HepG2 (cell line): ENCODE data around the gene ZFAND4. TPM values are rescaled to one million over a fixed set of nuclear protein-coding genes. Genes with fewer than 3 reads are reported as not detected.

Source experiments
- CREB1 ChIP-seq, 2 experiments: fragments of 450-650 bp in 1 of 2; IDR thresholded peaks; 2 replicates each; pipeline ENCODE4 v1.6.1; 2016 to 2017; ENCODE audit warnings: control low read depth in 1 of 2, mild to moderate bottlenecking in 1 of 2, missing compliant biosample characterization in 1 of 2, missing genetic modification characterization in 1 of 2
- GPN1 ChIP-seq: sonication (generic); formaldehyde crosslinking; IDR thresholded peaks from 2 replicates; pipeline ENCODE4 v1.5.1; 2020; ENCODE audit warnings: missing genetic modification reagents, borderline replicate concordance
- KDM3A ChIP-seq: IDR thresholded peaks from 2 replicates; pipeline ENCODE4 v1.6.1; 2018; ENCODE audit warnings: low read depth, missing compliant biosample characterization
- SNAPC5 ChIP-seq: sonication (generic); formaldehyde crosslinking; IDR thresholded peaks from 2 replicates; pipeline ENCODE4 v1.8.1; 2023; ENCODE audit warnings: mild to moderate bottlenecking, missing genetic modification reagents, borderline replicate concordance
- polyA plus RNA-seq, 8 experiments: library from polyadenylated mRNA; depleted of rRNA in 3 of 8; stranded (reverse) in 7 of 8; unstranded in 1 of 8; fragments of >200 nt; fragmentation: Illumina TruSeq in 4 of 8; extraction: Trizol in 4 of 8; gene quantifications; 2 replicates each; pipeline versions ENCODE4 v1.2.1 to v1.2.3, GENCODE V29; 2011 to 2016; ENCODE audit warnings: low read depth in 4 of 8, missing spikeins in 1 of 8, mixed read lengths in 1 of 8; ENCODE audit not compliant: insufficient read depth in 1 of 8
- total RNA-seq, 5 experiments: library from RNA; depleted of rRNA; stranded (reverse); fragments of >200 nt; fragmentation: Illumina TruSeq; extraction: Trizol; gene quantifications; 2 replicates each; pipeline ENCODE4 v1.2.3, GENCODE V29; 2016; ENCODE audit warnings: low read depth in 1 of 5
- TF ChIP-seq, protein P1 (sequence below): sonication (generic); formaldehyde crosslinking; IDR thresholded peaks from 2 replicates; pipeline ENCODE4 v1.4.0; 2020; ENCODE audit warnings: mild to moderate bottlenecking, missing genetic modification reagents

ZFAND4 gene
- total and polyA plus RNA-seq, 2 of the 13 experiments (the other 11 are each of a cell fraction or from before 2014, with no cell fraction given) = 2.9 to 9.2 TPM

- TF ChIP-seq, protein P1, sequence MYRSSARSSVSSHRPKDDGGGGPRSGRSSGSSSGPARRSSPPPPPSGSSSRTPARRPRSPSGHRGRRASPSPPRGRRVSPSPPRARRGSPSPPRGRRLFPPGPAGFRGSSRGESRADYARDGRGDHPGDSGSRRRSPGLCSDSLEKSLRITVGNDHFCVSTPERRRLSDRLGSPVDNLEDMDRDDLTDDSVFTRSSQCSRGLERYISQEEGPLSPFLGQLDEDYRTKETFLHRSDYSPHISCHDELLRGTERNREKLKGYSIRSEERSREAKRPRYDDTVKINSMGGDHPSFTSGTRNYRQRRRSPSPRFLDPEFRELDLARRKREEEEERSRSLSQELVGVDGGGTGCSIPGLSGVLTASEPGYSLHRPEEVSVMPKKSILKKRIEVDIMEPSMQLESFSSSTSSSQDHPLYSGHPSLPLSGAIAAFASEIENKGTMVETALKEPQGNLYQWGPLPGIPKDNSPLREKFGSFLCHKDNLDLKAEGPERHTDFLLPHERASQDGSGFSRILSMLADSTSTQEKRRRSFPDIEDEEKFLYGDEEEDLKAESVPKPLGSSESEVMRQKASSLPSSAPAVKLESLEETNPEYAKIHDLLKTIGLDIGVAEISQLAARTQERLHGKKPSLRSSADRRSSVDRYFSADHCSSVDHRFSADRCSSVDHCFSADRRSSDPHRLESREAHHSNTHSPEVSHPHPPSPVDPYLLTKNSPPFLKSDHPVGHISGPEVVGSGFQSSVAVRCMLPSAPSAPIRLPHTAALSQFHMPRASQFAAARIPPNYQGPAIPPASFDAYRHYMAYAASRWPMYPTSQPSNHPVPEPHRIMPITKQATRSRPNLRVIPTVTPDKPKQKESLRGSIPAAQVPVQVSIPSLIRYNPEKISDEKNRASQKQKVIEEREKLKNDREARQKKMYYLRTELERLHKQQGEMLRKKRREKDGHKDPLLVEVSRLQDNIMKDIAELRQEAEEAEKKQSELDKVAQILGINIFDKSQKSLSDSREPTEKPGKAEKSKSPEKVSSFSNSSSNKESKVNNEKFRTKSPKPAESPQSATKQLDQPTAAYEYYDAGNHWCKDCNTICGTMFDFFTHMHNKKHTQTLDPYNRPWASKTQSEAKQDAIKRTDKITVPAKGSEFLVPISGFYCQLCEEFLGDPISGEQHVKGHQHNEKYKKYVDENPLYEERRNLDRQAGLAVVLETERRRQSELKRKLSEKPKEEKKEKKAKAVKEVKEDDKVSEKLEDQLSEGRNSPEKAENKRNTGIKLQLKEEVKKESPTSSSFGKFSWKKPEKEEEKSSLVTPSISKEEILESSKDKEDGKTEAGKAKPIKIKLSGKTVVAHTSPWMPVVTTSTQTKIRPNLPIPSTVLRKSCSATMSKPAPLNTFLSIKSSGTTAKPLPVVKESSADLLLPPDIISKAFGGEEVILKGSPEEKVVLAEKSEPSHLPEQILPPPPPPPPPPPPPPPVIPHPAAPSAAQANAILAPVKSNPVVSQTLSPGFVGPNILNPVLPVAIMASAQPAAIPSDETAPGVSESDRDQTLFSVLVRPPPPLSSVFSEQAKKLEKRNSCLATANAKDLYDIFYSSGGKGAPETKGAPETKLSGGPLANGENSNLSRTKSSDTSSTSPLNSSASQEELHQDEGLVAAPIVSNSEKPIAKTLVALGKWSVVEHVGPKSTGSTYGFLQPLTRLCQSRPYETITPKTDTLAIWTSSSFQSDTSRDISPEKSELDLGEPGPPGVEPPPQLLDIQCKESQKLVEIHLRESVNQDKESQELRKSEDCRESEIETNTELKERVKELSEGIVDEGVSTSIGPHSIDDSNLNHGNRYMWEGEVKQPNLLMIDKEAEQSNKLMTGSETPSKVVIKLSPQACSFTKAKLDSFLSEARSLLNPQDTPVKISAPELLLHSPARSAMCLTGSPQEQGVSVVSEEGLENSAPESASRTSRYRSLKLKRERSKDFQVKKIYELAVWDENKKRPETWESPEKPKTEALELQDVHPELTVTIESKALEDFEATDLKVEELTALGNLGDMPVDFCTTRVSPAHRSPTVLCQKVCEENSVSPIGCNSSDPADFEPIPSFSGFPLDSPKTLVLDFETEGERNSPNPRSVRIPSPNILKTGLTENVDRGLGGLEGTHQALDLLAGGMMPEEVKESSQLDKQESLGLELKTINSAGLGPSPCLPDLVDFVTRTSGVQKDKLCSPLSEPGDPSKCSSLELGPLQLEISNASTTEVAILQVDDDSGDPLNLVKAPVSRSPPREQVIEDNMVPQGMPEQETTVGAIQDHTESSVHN (CRISPR knock-in tag) = no peak
- TF ChIP-seq SNAPC5 (no peak), GPN1 (CRISPR knock-in tag) (no peak), CREB1 (IDR thresholded peaks at IDR 0.05) (no peak), CREB1 (CRISPR knock-in tag; IDR thresholded peaks at IDR 0.05) (no peak), KDM3A (no peak)
These were observed 106.2 kb downstream of the ZFAND4 start (continued) for GRCh38 chr10:45566415-45566814.

Other genes with a start within 250 kb of the ZFAND4 start
- 19.1 and 20.8 TPM in 2 replicates for gene WASHC2C, start 54.5 kb upstream of the ZFAND4 start, total RNA-seq (2016; rRNA removed; fragmentation: Illumina TruSeq; extraction: Trizol)
- 17.3 and 17.8 TPM in 2 replicates for gene WASHC2C, start 54.5 kb upstream of the ZFAND4 start, polyA plus RNA-seq (2011; rRNA removed)
- 5.8 and 11.0 TPM in 2 replicates for gene AGAP4, start 174.7 kb upstream of the ZFAND4 start, total RNA-seq (2016; rRNA removed; fragmentation: Illumina TruSeq; extraction: Trizol)
- 31.9 and 38.3 TPM in 2 replicates for gene AGAP4, start 174.7 kb upstream of the ZFAND4 start, polyA plus RNA-seq (2011; rRNA removed)